Renal cortex interstitium (tissue), 11 donors: ENCODE data around the gene KLF6. TPM values are rescaled to one million over a fixed set of nuclear protein-coding genes. Genes with fewer than 3 reads are reported as not detected.

Experiments used
- DNase-seq, 11 donors: peaks; one replicate each; pipeline ENCODE4 v3.0.0-alpha.2; 2013; ENCODE audit warnings: low read depth in 9 of 11, low spot score in 4 of 11; ENCODE audit errors: extremely low read depth in 1 of 11
- polyA plus RNA-seq, 3 donors: library from polyadenylated mRNA; unstranded; fragments of 120-200 nt; gene quantifications; one replicate each; pipeline ENCODE4 v1.2.1, GENCODE V29; 2013; ENCODE audit not compliant: insufficient read length in 3 of 3

Gene KLF6
- polyA plus RNA-seq, 3 donors: 51.3 to 64.1 (median 61.4) TPM

DNA sequence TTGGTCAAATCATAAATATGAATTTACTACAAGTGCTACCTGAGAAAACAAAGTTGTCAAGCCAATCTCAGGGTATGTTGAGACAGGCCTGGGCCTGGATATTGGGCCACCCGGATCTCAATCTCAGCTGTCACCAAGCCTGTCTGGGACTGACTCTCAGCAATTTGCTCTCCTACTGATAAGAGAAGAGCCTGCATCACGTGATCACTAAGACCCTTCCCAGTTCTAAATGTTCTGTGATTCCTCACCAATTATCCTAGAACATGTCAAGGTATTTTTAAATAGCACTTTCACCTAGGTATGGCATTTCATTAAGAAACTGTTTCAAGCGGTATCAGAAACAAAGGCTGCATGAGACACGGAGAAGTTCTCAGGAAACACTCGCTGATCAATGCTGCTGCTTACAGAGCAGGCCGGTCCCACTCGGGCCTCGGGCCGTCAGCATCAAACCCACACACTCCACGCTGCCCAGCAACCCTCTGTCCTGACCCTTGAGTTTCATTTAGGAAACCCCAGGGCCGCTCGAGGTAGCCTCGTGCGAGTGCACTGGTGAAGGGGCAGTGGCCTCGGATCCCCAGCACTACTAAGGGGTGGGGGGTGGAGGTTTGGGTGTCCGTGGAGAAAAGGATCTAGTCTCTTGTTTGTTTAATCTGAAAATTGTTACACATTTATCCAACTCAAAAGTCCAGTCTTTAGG is 4.1 kb downstream of the KLF6 start:
- DNase-seq: no peak

DNA sequence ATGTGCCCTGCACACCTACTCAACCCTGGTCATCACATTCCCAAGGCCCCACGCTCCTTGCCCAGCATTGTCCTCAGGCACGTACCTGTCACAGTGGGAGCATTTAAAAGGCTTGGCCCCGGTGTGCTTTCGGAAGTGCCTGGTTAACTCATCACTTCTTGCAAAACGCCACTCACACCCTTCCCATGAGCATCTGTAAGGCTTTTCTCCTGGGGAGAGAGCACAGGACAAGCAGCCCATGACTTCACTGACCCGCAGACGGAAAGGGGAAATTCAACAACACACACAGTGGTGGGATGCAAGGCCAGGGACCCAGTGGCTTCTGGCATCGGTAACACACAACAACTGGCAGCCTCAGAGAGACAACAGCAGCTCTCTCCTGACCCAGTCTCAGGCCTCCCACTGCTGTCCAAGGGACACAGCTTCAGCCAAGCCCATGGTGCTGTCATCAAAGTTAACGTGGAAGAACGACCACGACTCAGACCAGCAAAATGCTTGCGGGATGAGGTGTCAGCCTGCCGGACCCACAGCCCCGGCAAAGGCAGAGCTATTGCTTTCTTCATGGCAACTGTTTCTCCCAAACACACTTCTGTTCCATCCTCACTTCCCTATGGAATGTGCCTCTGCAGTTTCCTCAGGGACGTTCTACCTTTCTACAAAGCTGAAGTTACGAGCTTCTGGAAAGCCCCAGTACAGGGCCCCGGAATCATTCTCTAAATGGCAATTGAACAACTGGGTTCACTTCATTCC is 4.8 kb downstream of the KLF6 start:
- no peak for DNase-seq

DNA sequence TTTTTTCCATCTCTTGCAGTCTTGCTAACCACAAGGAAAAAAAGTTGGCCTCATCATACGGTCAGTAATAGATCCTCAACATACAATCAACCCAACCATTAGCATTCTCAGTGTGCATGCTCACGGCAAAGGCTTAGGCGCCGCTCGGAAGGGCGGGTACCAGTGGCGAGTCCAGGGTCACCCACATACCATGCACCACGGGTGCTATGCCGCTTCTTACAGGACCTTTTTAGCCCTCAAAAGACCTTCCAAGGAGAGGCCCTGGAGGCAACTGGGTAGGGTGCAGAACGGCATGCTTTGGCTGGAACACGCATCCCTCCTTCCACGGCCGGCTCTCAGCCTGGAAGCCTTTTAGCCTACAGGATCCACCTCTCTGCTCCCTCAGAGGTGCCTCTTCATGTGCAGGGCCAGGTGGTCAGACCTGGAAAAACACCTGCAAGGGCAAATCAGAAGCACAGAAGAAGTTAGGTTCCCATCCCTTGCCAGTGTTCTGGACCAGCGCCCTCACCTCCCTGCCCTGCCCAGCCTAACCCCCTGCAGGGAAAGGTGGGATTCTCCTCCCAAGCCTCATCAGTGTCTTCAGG is 5.8 kb downstream of the KLF6 start:
- no peak for DNase-seq

DNA sequence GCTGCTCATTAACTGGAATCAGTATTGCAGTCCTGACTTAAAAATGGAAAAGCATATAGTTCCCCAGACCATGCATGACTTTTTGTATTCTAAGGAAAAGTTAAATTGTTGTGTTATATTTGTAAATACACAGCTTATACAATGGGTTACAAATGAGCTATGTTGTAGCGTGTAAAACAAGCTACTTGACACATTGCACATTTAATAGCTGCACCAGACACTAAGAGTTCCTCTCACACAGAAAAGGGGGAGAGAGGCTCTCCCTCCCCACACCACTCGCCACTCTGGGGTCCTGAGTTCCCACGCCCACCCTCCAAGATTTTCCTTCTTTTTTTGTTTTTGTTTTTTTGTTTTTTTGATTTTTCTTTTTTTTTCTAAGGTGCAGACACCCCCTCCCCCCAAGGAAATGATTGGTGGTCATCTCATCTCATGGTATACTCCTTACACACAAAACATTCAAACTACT is 6.3 kb downstream of the KLF6 start:
- no peak for DNase-seq

DNA sequence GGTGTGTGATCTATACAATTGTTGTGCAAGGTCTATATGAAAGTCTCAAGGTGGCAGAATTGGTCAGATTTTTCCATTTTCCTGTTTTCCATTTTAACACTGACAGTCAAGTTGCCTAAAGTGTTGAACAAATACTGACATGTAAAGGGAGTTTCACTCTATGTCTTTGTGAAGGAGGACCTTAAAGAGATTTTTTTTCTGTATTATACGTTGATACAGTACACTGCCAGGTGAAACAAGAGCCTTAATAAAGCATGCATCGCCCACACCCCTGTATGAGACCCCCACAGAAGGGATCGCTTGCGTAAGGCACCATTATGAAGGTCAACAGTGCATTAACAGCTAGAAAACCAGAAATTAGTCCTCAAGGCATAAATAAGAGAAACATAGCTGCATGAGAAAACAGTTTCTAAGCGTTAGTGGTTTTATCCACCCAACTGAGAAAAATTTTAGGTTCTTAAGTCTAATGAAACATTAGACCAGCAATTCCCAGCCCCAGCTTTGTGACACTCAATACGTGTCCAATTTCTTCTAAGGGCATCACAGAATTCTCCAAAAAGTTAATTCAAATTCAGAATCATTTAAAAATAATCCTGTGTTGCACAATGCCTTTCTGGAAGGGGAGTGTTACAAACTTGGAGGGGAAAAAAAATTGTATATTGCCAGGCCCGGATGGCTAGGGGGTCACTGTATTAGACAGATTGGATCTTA is 6.9 kb downstream of the KLF6 start:
- no peak for DNase-seq

DNA sequence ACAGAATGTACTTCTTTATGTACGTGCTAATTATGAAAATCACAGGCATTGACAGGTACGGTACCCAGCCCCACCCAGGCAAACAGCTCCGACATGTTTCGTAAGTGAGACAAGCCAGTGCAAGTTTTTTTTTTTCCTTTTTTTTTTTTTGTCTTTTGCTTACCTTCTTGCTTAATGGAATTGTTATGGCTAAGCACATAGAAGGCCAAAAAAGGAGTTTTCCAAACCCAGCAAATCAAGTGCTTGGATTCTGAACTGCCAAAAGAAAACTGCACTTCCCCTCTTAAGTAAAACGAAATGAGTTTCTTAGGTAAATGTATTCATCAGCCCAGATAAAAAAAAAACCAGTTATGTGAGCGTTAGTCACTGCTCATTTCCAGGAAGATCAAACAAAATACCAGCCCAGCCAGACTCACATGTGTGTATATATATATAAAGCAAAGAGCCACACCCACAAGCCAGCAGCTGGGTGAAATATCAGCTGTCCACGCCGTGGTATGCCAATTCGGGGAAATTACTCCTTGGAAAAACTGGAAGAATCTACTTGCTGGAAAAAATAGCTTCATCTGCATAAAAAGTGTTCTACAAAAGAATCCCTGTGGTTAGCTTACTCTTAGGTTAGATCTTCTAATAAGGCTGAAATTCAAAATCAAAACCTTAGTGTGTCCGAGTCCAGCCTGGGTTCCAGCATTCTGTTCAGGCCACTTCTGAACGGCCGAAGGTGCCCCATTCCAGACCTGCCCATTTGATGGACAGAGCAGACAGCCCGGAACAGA is 8.0 kb downstream of the KLF6 start:
- no peak for DNase-seq

DNA sequence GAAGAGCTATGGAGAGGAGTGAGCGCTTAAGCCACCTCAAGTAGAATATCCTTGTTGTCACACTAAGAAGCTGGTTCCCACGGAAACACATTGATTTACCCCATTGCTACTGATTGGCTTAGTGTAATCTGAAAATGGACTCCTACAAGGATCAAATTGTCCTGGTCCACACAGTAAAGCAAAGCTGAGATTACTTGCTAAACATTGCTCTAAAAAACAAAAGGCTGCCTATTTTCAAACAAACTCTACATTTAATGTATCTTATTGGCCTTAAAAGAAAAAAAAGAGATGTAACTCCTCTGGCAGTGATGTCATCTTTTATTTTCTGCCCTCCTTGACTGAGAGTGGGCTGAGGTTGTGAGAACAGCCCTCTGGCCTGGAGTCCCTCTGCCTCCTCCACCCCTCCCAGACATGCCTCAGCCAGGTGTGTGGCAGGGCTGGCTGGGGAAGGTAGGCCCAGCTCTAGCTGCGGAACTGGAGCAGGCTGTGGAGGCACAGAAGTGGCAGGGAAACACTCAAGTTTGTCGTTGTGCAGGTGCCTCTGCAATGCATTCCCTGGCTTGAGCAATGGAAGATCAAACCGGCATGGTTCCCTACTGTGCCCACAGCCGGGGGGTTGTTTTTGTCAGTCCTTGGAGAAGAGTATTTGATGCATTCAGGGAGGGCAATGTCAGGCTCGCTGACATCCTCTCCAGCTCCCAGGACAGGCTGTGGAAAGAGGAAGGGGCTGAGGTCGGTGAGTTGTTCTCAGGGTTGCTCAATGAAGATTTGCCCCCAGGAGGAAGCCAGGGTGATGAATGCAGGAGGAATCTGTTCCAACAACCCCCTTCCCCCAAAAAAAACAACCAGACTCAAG is 9.1 kb downstream of the KLF6 start:
- DNase-seq: no peak

DNA sequence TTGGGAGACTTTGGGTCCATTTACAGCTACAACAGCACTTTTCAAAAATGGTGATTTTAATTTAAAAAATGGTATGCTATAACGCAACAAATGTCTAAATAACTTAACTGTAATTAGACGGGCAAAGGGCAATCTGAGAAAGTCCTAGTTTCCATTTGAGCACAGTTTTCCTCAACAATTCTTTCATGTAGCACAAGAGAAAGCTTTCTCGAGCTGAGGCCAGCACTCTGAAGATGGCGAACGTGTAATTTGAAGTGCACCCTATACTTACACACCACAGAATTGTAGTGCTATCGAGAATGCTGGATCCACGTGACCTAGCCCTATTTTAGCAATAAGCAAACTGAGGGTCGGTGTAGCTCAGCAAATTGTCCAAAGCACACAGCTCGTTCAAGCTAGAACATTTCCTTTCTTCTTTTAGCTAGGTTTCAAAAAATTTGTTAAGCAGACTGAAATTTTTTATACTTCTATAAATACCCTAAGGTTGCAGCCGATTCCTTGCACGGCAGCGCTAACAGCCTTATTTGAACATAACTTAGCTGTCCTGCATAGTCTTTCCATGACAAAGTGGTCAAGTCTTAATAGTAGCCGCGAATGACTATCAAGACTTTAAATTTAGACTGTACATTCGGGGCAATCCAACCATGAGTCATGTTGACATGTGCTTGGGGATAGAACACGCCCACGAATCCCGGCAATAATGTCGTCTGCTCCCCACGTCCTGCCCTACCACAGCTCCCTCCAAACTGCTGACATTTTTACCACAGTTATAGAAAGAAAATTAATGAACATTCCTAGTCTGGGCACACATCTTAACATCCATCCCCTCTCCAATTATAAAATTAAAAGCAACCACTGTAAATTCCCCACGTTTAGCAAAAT is 10.0 kb downstream of the KLF6 start:
- DNase-seq: no peak

DNA sequence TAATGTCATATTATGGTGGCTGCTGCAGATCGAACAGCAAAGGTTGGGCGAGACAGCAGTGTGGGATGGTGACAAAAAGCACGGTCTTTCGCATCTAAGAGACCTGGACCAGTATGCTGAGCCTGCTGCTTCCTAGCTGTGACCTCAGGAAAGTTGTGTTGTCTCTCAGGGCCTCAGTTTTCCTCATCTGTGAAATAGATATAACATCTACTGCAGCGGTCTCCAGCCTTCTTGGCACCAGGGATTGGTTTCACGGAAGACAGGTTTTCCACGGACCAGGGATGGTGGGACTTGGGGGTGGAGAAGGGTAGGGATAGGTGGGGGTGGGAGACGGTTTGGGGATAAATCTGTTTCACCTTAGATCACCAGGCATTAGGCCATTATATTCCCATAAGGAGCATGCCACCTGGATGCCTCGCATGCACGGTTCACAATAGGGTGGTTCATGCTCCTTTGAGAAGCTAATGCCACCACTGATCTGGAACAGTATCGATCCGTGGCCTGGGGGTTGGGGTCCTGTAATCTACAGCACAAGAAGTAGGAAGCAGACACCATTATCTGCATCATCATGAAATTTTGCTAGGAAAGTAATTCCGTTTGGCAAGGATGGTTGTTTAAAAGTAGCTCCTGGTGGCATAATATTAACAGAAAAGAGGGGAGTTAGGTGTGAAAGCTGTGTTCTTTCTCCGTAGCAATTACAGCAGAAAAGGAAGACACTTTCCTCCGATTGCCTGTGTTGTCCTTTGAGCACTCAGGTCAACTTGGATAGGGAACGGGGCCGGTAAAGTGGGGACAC is 10.8 kb downstream of the KLF6 start:
- DNase-seq: no peak

DNA sequence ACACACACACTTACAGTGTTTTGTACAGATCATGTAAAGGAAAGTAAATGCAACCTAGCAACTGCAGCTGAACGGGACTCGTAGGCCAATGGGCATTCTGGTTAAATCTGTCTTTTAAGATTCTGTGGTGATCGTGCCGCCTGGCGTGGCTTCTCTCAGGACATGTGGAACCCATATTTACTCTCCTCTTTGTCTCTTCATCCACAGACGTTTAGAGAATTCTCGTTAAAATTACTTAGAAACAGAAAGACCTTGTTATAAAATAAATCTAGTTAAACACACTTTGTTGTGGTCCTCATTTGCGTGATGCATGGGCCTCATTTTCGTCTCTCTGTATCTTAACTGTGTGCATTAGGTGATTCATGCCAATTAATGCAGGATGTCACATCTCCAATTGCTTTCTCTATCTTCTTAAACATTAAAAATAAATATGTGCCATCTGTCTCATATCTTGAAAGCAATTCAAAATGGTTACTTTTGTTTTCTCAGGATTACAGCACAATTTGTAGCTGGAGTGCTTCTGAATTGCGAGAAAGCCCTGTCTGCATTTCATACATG is 11.5 kb downstream of the KLF6 start:
- no peak for DNase-seq

DNA sequence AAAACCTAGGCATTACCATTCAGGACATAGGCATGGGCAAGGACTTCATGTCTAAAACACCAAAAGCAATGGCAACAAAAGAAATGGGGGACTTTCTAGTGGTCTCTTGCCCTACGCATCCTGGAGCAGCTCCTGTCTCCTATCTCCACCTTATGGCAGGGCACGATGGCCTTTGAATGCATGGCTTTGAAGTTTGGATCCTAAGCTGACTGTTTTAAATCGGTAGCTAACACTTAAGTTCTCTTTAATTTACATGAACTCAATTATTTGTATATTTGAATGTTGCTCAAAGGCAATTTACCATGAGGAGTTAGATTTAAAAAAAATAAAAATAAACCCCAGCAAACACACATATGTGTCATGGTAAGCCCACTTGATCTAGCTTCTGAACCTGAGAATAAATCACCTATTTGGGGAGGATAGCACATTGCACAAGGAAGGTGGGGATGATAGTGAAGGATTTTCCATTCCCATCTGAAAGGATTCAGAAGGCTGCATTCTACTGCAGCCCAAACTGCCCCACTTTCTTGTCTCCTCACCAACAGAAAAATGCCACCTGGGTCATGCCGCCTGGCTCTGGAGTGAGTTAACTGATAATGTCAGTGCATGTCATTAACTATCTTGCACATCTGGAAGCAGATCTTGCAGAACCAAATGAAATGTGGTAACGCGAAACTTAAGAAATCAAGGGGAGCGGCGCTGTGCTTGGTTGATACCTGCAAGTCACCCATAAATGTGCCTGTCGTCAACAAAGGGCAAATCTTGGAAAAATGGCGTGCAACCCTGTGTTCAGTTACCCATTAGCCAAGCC is 12.4 kb downstream of the KLF6 start:
- DNase-seq: no peak

DNA sequence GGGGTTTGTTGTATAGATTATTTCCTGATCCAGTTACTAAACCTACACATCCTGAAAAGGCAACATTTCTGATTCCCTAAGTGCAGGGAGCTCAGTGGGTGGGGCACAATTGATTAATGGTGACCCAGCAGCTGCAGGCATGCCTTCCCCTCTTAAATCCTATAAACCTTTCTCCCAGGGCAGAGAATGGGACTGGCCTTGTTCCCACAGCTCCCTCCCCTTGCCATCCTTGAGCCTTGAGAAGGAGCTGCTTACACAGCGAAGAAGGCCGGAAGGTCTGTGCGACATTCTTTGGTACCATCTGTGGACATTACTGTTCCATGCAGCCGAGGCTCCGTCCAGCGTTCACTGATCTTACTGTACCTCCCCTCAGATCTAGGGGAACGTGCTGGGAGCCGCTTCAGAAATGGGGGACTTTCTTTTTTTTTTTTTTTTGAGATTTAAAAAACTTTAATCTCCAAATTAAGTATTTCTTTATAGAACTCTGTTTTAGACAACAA is 14.3 kb downstream of the KLF6 start:
- DNase-seq: no peak

DNA sequence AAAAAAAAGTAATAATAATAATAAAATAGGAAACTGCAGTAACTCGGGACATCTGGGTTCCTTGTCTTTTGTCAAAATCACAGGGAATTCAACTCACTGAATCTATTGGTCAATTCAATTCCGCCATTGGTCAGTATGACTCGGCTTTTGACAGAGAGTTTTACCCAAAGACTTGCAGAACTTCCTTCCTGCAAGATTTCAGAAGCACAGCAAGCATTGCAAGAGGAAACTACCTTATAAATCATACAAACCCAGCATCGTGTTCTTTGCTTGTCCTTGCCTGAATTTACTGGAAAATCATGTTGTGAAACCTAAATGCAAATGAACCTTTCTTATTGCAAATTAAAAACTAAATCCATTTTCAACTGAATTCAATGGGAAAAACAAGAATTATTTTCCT is 15.5 kb downstream of the KLF6 start:
- no peak for DNase-seq

DNA sequence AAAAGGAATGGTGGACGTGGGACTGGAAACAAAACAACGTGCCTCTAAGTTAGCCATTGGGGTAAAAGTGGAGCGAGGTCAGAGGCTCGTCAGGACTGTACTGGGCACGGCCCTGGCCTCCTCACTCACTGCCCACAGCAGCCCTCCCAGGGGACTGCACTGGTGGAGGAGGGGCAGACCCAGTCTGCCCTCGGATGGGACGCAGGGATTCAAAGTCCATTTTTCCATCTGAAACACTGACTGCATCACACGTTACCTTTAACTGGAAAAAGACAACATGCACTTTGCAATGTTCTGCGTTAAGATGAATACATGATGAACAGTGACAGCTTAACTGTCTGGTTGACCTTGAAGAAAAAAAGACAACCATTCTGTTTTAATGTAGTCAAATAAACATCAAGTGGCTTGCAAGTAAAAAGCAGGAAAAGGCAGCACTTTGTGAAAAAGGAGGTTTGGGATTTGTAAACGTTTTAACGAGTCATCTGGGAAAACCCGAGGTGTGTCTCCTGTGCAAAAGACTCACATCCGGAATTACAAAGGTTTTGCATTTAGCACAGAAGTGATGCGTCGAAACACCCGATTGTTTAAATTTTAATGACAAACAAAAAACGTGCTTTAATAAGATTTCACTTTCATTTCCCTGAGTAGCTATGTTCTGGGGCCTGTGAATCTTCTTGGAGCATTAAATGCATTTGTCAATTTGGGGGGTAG is 18.8 kb downstream of the KLF6 start:
- DNase-seq: no peak

DNA sequence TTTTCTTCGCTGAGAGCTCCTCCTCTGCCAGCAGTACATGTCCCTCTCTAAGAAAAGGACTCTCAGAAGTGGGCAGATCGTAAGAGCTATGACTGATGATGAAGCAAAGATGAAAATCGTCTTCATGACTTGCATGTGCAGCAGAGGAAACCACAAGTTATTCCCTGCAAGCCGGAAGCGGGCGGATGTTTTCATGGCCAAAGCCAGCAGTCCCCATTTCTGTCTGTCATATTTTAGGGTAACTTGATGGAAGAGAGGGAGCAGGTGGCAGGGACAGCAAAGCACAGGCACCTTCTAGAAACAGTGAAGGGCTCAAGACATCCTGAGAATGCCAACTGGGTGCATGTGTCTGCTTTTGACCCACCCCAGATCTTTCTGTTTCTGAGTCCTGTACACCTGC is 19.9 kb downstream of the KLF6 start:
- no peak for DNase-seq
